IPS-18a (cell line): ENCODE measurements around the gene B4GAT1.
A peak's percentile ranks its signal among the peaks of the same experiment; 100 is the strongest.
"Not testable (repeated sequence)": the region's sequence is repeated elsewhere in the genome, so short reads cannot be mapped to it uniquely, and the experiment has no call there.

Source experiments
- H3K27ac ChIP-seq: one replicate; pipeline ENCODE4 v1.5.1; 2013; ENCODE audit warnings: low read length
- H3K27me3 ChIP-seq: one replicate; pipeline ENCODE4 v1.6.1; 2013; ENCODE audit warnings: mild to moderate bottlenecking, low read length; ENCODE audit not compliant: control insufficient read depth, insufficient read depth
- H3K36me3 ChIP-seq: one replicate; pipeline ENCODE4 v1.6.1; 2013; ENCODE audit warnings: low read depth, low read length; ENCODE audit not compliant: control insufficient read depth
- H3K4me1 ChIP-seq: one replicate; pipeline ENCODE4 v1.6.1; 2013; ENCODE audit warnings: low read depth, low read length; ENCODE audit not compliant: control insufficient read depth
- H3K4me3 ChIP-seq: one replicate; pipeline ENCODE4 v1.5.1; 2013; ENCODE audit warnings: low read length
- H3K9ac ChIP-seq: one replicate; pipeline ENCODE4 v1.6.1; 2013; ENCODE audit warnings: mild to moderate bottlenecking, low read length, moderate library complexity
- H3K9me3 ChIP-seq: one replicate; pipeline ENCODE4 v1.6.1; 2013; ENCODE audit warnings: low read depth, low read length; ENCODE audit not compliant: control insufficient read depth

B4GAT1 gene

DNA sequence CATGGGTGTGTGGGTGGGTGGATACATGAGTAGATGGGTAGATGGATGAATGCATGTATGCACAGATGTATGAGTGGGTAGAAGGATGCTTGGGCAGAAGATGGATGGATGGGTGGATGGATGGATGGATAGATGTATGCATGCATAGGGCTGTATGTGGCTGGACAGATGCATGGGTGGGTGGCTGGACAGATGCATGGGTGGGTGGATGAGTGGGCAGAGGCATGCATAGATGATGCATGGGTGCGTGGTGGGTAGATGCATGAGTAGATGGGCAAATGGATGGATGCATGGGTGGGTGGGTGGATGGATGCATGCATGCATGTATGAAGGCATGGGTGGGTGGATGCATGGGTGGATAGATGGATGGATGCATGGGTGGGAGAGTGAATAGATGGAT is 23.7 kb downstream of the B4GAT1 start:
- peaks cover 3% of the 10 kb centered on the region for H3K4me1 ChIP-seq

GRCh38 chr11:66322732-66323427 is 24.5 kb downstream of the B4GAT1 start:
- Histone ChIP-seq H3K4me1 (peaks cover 6% of the 10 kb centered on the region), H3K9ac (no peak overlapping the region), H3K36me3 (no peaks in the 10 kb centered on the region), H3K9me3 (no peaks in the 10 kb centered on the region), H3K4me3 (no peak overlapping the region), H3K27me3 (peaks cover 5% of the 10 kb centered on the region), H3K27ac (no peak overlapping the region)

More for the DNA sequence above, 23.7 kb downstream of the B4GAT1 start:
- no peak overlapping the region for H3K9ac ChIP-seq
- no peaks in the 10 kb centered on the region for H3K9me3 ChIP-seq
- no peaks in the 10 kb centered on the region for H3K36me3 ChIP-seq
- no peak overlapping the region for H3K27ac ChIP-seq
- H3K27me3 ChIP-seq: peaks cover 8% of the 10 kb centered on the region
- H3K4me3 ChIP-seq: no peak overlapping the region

DNA sequence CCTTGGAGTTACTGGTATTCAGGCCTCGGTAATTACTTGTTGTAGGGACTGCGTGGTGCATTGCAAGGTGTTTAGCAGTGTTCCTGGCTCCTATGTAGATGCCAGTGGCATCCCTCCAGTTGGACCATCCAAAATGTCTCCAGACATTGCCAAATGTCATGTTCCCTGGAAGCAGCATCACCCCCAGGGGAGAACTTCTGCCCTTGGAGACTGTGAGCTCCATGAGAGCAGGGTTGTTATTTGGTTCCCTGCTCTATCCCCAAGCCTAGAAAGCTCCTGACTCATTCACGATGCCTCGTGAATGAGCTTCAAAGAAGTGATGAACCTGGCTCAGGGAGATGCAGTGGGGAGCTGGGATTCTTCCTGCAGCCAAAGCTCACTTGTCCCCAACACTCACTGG is 25.8 kb downstream of the B4GAT1 start:
- no peaks in the 10 kb centered on the region for H3K27me3 ChIP-seq
- H3K9me3 ChIP-seq: no peaks in the 10 kb centered on the region
- no peak overlapping the region for H3K27ac ChIP-seq
- no peak overlapping the region for H3K9ac ChIP-seq
- H3K4me3 ChIP-seq: no peak overlapping the region
- H3K4me1 ChIP-seq: peaks cover 14% of the 10 kb centered on the region
- H3K36me3 ChIP-seq: no peaks in the 10 kb centered on the region

DNA sequence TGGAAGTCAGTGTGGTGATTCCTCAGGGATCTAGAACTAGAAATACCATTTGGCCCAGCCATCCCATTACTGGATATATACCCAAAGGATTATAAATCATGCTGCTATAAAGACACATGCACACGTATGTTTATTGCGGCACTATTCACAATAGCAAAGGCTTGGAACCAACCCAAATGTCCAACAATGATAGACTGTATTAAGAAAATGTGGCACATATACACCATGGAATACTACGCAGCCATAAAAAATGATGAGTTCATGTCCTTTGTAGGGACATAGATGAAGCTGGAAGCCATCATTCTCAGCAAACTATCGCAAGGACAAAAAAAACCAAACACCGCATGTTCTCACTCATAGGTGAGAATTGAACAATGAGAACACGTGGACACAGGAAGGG is 26.7 kb downstream of the B4GAT1 start:
- not testable (repeated sequence) for H3K27ac ChIP-seq, H3K9ac ChIP-seq, H3K4me3 ChIP-seq, H3K9me3 ChIP-seq, H3K27me3 ChIP-seq, H3K36me3 ChIP-seq
- H3K4me1 ChIP-seq: peaks cover 14% of the 10 kb centered on the region

- H3K9ac ChIP-seq, H3K9me3 ChIP-seq, H3K4me3 ChIP-seq, H3K36me3 ChIP-seq, H3K27ac ChIP-seq, H3K27me3 ChIP-seq: not testable (repeated sequence)
- peaks cover 14% of the 10 kb centered on the region for H3K4me1 ChIP-seq
These were observed 27.1 kb downstream of the B4GAT1 start for GRCh38 chr11:66320289-66320688.

- Histone ChIP-seq H3K27ac (no peak overlapping the region), H3K36me3 (no peaks in the 10 kb centered on the region), H3K27me3 (no peaks in the 10 kb centered on the region), H3K9ac (no peak overlapping the region), H3K9me3 (no peaks in the 10 kb centered on the region), H3K4me1 (peaks cover 19% of the 10 kb centered on the region), H3K4me3 (no peak overlapping the region)
These were observed 28.8 kb downstream of the B4GAT1 start for GRCh38 chr11:66318600-66318970.

DNA sequence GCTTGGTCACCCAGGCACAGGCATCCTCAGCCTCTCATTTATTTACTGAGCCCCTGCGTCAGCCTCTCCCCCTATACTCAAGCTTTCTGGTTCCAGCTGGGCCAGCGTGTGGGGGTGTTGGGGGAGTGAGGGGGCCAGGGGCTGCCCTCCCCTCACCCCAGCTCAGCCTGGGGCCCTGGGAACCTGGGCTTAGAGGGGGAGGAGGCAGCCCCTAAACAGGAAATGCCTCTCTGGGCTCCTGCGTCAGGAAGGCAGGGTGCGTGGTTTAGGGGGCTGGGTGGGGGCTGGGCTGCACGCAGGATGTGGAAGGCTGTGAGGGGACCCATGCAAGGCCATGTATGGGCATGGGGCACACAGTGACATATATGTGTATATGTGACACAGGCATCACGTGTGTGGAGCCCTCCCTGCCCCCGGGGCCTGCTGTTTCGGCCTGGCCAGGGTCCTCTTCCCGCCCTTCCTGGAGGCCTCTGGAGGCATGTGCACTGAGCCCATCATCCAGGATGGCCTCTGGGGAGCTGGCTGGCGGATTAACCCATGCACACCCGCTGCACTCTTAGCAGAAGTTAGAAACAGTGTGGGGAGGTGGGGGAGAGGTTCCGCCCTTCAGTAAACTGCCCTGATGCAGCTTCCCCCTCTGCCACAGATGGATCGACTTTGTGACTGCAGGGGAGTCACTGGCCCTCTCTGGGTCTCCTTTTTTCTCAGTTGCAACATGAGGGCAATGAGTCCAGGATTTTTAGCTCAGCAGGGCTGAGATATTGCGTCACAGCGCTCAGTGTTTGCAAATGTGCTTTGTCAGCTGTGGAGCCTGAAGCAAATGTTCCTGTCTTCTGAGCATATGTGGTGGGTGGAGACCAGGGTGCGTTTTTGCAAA is 29.5 kb downstream of the B4GAT1 start:
- H3K9ac ChIP-seq: peak overlapping the region; percentile 22
- H3K4me1 ChIP-seq: peaks cover 20% of the 10 kb centered on the region
- no peak overlapping the region for H3K4me3 ChIP-seq
- no peaks in the 10 kb centered on the region for H3K9me3 ChIP-seq
- H3K27ac ChIP-seq: peak overlapping the region; percentile 39
- H3K36me3 ChIP-seq: no peaks in the 10 kb centered on the region
- no peaks in the 10 kb centered on the region for H3K27me3 ChIP-seq

DNA sequence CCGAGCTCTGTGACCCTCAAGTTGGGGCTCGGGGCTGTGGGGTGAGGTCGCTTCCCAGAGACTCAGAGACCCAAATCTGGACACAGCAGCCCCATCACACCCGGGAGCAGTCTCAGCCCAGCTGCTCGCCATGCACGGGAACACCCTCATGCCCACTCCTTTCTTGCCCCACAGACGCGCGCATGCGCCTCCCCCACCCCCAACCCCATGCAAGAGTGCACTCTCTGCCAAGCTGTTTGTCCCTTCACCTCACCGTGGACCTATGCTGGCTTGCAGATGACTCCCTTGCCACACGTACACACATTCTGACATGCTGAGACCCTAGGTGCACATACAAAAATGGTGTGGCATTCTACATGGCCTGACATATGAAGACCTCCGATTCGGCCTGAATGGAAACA is 30.1 kb downstream of the B4GAT1 start:
- H3K36me3 ChIP-seq: no peaks in the 10 kb centered on the region
- peak overlapping the region; percentile 22 for H3K9ac ChIP-seq
- H3K9me3 ChIP-seq: no peaks in the 10 kb centered on the region
- no peak overlapping the region for H3K4me3 ChIP-seq
- H3K4me1 ChIP-seq: peaks cover 20% of the 10 kb centered on the region
- peak overlapping the region; percentile 39 for H3K27ac ChIP-seq
- no peaks in the 10 kb centered on the region for H3K27me3 ChIP-seq

- peak within 1 kb of the TSS; percentile 39 for H3K27ac ChIP-seq
- no peaks in the 10 kb centered on the region for H3K36me3 ChIP-seq
- H3K27me3 ChIP-seq: no peaks in the 10 kb centered on the region
- no peaks in the 10 kb centered on the region for H3K9me3 ChIP-seq
- H3K4me3 ChIP-seq: no peak within 1 kb of the TSS
- peak within 1 kb of the TSS; percentile 22 for H3K9ac ChIP-seq
- H3K4me1 ChIP-seq: peaks cover 20% of the 10 kb centered on the region
These were observed 30.6 kb downstream of the B4GAT1 start, which contains the start of gene CD248 for GRCh38 chr11:66316849-66317251. CD248 (minus strand) TSS chr11:66317044; CDS start chr11:66317027, 17 bp downstream.

GRCh38 chr11:66315921-66316811 is 31.3 kb downstream of the B4GAT1 start:
- H3K9ac ChIP-seq: no peak overlapping the region
- H3K4me1 ChIP-seq: peaks cover 20% of the 10 kb centered on the region
- H3K4me3 ChIP-seq: no peak overlapping the region
- H3K36me3 ChIP-seq: no peaks in the 10 kb centered on the region
- no peaks in the 10 kb centered on the region for H3K27me3 ChIP-seq
- no peak overlapping the region for H3K27ac ChIP-seq
- H3K9me3 ChIP-seq: no peaks in the 10 kb centered on the region

DNA sequence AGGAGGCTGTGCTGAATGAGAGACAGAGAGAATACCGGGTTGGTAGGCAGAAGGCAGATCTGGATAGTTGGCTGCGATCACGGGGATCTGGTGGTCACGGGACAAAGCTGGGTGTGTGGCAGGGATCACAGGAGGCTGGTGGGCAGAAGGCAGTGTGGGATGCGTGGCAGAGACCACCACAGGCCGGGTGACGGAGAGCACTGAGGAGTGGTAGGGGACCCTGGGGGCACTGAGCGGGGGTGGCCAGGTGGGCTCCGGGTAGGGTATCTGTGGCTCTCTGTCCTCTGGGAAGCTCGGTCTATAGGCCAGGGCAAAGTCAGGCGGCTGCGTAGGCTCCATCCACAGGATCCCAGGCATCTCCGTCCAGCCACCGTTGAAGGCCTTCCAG is 31.9 kb downstream of the B4GAT1 start:
- Histone ChIP-seq H3K4me1 (peaks cover 20% of the 10 kb centered on the region), H3K9ac (no peak overlapping the region), H3K4me3 (no peak overlapping the region), H3K9me3 (no peaks in the 10 kb centered on the region), H3K27ac (no peak overlapping the region), H3K27me3 (no peaks in the 10 kb centered on the region), H3K36me3 (no peaks in the 10 kb centered on the region)
